Panc1 (cell line): ENCODE results near the gene ARF1. TPM values are rescaled to one million over a fixed set of nuclear protein-coding genes. Genes with fewer than 3 reads are reported as not detected.

ENCODE experiments used
- ATAC-seq: fragments of 200-7000 bp; cut with Tn5 transposase; 2 replicates; pipeline ENCODE4 v1.9.1; 2020; ENCODE audit warnings: mild to moderate bottlenecking, moderate library complexity
- BruUV-seq: library from RNA; stranded (reverse); fragments of 400-500 nt; replicated peaks from 2 replicates; lab custom pipeline; 2021; lab: Mats Ljungman, UMichigan
- CTCF ChIA-PET: fragments of 300-600 bp; sonication (Branson Sonifier 250); formaldehyde crosslinking; loops from one replicate; lab custom pipeline; 2022; ENCODE audit warnings: antibody characterized with exemption; lab: Charles Lee
- POLR2A ChIA-PET: fragments of 300-600 bp; sonication (Branson Sonifier 250); formaldehyde crosslinking; loops from one replicate; lab custom pipeline; 2022; ENCODE audit warnings: antibody characterized with exemption; lab: Charles Lee
- DNase-seq: peaks from one replicate; pipeline ENCODE4 v3.0.0-alpha.2; 2010; ENCODE audit warnings: low read depth, low spot score
- H3K27ac ChIP-seq: 2 replicates; pipeline ENCODE4 v1.5.1; 2011; ENCODE audit warnings: mild to moderate bottlenecking, low read length, inconsistent platforms
- H3K27me3 ChIP-seq: fragments of 200-500 bp; sonication (Bioruptor generic); 2 replicates; pipeline ENCODE4 v1.6.0; 2014; ENCODE audit warnings: low read length, inconsistent platforms; ENCODE audit not compliant: control insufficient read depth, insufficient read depth
- H3K36me3 ChIP-seq: fragments of 200-500 bp; sonication (Bioruptor generic); 2 replicates; pipeline ENCODE4 v1.5.1; 2014; ENCODE audit warnings: inconsistent platforms, mild to moderate bottlenecking, low read length, moderate library complexity; ENCODE audit not compliant: control insufficient read depth, insufficient read depth
- H3K4me1 ChIP-seq: 2 replicates; pipeline ENCODE4 v1.5.1; 2011; ENCODE audit warnings: inconsistent platforms, mild to moderate bottlenecking, low read length, moderate library complexity; ENCODE audit not compliant: control insufficient read depth, insufficient read depth
- H3K4me3 ChIP-seq, 2 experiments: 2 replicates each; pipeline ENCODE4 v1.5.1; 2011 to 2012; ENCODE audit warnings: low read depth in 2 of 2, low read length in 2 of 2, mild to moderate bottlenecking in 2 of 2, inconsistent platforms in 1 of 2, moderate library complexity in 1 of 2
- H3K9me3 ChIP-seq: fragments of 200-500 bp; sonication (Bioruptor generic); 2 replicates; pipeline ENCODE4 v1.5.1; 2014; ENCODE audit warnings: low read depth, mild to moderate bottlenecking, inconsistent platforms, low read length, moderate library complexity; ENCODE audit not compliant: control insufficient read depth, insufficient read depth
- CTCF ChIP-seq: fragments of 450-650 bp; IDR thresholded peaks from 2 replicates; pipeline ENCODE4 v1.5.1; 2017; ENCODE audit warnings: mild to moderate bottlenecking
- POLR2AphosphoS5 ChIP-seq: IDR thresholded peaks from 2 replicates; pipeline ENCODE4 v1.6.1; 2012; ENCODE audit warnings: mild to moderate bottlenecking, low read depth, low read length, moderate library complexity
- REST ChIP-seq, 2 experiments: IDR thresholded peaks; 2 replicates each; pipeline ENCODE4 v1.6.1; 2011 to 2012; ENCODE audit warnings: low read depth in 2 of 2, control low read depth in 1 of 2, low read length in 1 of 2, mild to moderate bottlenecking in 1 of 2, moderate library complexity in 1 of 2; ENCODE audit not compliant: insufficient read depth in 1 of 2
- SIN3A ChIP-seq: IDR thresholded peaks from 2 replicates; pipeline ENCODE4 v1.6.1; 2012; ENCODE audit warnings: low read depth, mild to moderate bottlenecking, low read length, moderate library complexity, borderline replicate concordance; ENCODE audit not compliant: insufficient read depth
- TCF7L2 ChIP-seq: IDR thresholded peaks from 2 replicates; pipeline ENCODE4 v1.6.1; 2011; ENCODE audit warnings: mild to moderate bottlenecking, low read depth, low read length, inconsistent platforms
- in situ Hi-C: cut with HindIII; loops from 2 replicates; pipeline ENCODE4 v1.10.0; 2016; ENCODE audit warnings: low sequenced_read_pairs, low pct_unique_long_range_greater_than_20kb
- intact Hi-C: fragments of 100-400 bp; cut with micrococcal nuclease; formaldehyde crosslinking; loops from one replicate; pipeline ENCODE4 v1.10.0; 2022; ENCODE audit not compliant: unreplicated experiment
- total RNA-seq: library from RNA; stranded (reverse); gene quantifications from one replicate; pipeline ENCODE4 v1.2.1, GENCODE V29; 2021; ENCODE audit not compliant: unreplicated experiment

Gene ARF1
- total RNA-seq, 1 experiment from 2014 or later = 321 TPM

DNA sequence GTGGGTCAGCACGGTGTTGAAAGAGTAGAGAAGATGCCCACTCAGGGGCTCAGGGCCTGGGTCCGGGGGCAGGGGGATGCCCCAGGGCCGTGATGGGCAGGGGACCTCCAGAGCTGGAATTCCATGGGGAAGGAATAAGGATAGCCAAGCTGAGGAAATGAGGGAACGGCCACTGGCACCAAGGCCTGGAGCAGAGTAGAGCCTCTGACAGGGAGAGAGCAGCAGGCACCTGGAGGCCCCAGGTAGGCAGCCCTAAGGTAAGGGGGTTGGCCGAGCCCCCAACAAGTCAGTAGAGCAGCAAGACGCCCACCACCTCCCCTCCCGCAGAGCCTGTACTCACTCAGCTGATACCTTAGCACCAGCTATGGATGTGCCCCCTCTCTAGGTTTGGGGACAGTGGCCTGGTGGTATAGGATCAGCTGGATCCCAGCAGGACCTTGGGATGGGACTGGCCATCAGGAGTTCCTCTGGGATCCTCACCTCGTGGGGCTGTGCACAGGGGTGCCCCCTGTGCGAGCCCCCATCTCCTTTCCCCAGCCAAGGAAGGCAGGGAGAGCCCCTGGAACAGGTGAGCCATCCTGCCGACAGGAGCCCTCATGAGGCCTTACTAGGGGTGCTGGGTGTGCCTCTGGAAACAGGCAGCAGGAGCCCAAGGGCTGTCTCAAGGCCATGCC is 21.0 kb upstream of the ARF1 start:
- no TSS peak for BruUV-seq
- H3K27ac ChIP-seq = no peak overlapping the region
- in situ Hi-C loops (no loop called here), intact Hi-C loops (no loop called here)
- no peak for DNase-seq
- H3K36me3 ChIP-seq = no peaks in the 10 kb centered on the region
- no peak overlapping the region for H3K4me3 ChIP-seq
- ChIA-PET CTCF (no interaction called here), POLR2A (interaction anchor here (0.6 kb wide), 1 partner anchor 678 kb away, joined by 3 read pairs; no protein-coding TSS in a partner anchor)
- ATAC-seq = no peak
- no peaks in the 10 kb centered on the region; the same call in 1 of the 2 replicates for H3K27me3 ChIP-seq
- H3K9me3 ChIP-seq = no peaks in the 10 kb centered on the region
- no peak for TF ChIP-seq SIN3A
- no peak for TF ChIP-seq TCF7L2
- no peak for TF ChIP-seq REST (IDR thresholded peaks at IDR 0.05; ENCODE audit: insufficient read depth in 1 of 2, low read depth in 2 of 2, low read length in 1 of 2)
- no peak for TF ChIP-seq POLR2AphosphoS5
- TF ChIP-seq CTCF = no peak
- H3K4me1 ChIP-seq = peaks cover 3% of the 10 kb centered on the region; the same call in 1 of the 2 replicates

DNA sequence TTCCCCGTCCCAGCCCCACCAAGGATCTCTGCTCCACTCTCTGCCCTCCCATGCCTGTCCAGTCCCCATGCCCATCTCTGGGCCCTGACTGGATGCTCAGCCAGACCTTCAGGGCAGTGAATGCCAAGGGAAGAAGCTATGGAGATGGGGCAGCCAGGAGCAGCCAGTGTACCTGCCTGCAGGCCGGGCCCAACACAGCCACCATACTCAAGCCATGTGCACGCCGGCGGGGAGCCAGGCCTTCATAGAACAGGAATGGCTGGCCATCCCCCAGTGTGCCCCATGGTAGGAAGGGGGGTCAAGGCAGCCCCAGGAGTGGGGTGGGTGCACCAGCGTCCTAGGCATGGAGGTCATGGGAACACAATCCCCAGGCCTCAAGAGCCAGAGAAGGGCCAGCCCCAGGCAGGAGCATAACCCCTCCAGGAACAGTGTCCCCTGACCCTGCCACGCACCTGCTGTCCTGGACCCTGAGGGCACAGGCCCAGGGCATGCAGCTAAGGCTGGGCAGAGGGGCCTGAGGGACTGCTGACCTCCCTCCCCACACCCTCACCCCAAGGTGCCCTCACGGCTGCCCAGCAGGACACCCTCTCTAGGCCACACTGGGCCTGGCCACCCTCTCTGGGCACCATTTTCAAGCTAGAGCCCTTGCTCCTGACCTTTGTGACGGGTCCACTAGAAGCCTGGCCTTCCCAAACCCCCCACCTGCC is 20.3 kb upstream of the ARF1 start:
- BruUV-seq = no TSS peak
- no peak overlapping the region for H3K27ac ChIP-seq
- H3K36me3 ChIP-seq = no peaks in the 10 kb centered on the region
- DNase-seq (no peak), ATAC-seq (no peak)
- no peaks in the 10 kb centered on the region for H3K9me3 ChIP-seq
- H3K4me1 ChIP-seq = peaks cover 3% of the 10 kb centered on the region; the same call in 1 of the 2 replicates
- ChIA-PET CTCF (interaction anchor here (0.5 kb wide), 1 partner anchor 63 kb away, joined by 7 read pairs; no protein-coding TSS in a partner anchor), POLR2A (interaction anchor here (0.6 kb wide), 1 partner anchor 677 kb away, joined by 3 read pairs; no protein-coding TSS in a partner anchor)
- H3K27me3 ChIP-seq = no peaks in the 10 kb centered on the region
- no peak overlapping the region for H3K4me3 ChIP-seq
- TF ChIP-seq REST (IDR thresholded peaks at IDR 0.05; ENCODE audit: insufficient read depth in 1 of 2, low read depth in 2 of 2, low read length in 1 of 2) = no peak
- TF ChIP-seq POLR2AphosphoS5 = no peak
- TF ChIP-seq TCF7L2 = no peak
- no peak for TF ChIP-seq SIN3A
- no peak for TF ChIP-seq CTCF
- in situ Hi-C loops (no loop called here), intact Hi-C loops (no loop called here)
